Liver (tissue), 3 donors: ENCODE data around the gene BLVRA.
A peak's percentile ranks its signal among the peaks of the same experiment; 100 is the strongest.

ENCODE experiments used
- EGR1 ChIP-seq, 2 donors: IDR thresholded peaks; 2 replicates each; pipeline ENCODE4 v1.6.1; 2016 to 2018; ENCODE audit warnings: antibody characterized with exemption in 2 of 2, low read depth in 2 of 2
- HNF4A ChIP-seq, 2 donors: conservative IDR thresholded peaks; 2 replicates each; pipeline ENCODE4 v1.6.1; 2016; ENCODE audit warnings: antibody characterized with exemption in 2 of 2, mild to moderate bottlenecking in 2 of 2
- HNF4G ChIP-seq: IDR thresholded peaks from 2 replicates; pipeline ENCODE4 v1.6.1; 2016; ENCODE audit warnings: antibody characterized with exemption
- RAD21 ChIP-seq, 2 donors: IDR thresholded peaks; 2 replicates each; pipeline ENCODE4 v1.6.1; 2016; ENCODE audit warnings: antibody characterized with exemption in 2 of 2, mild to moderate bottlenecking in 2 of 2
- SP1 ChIP-seq: IDR thresholded peaks from 2 replicates; pipeline ENCODE4 v1.6.1; 2018; ENCODE audit warnings: antibody characterized with exemption, mild to moderate bottlenecking
- TAF1 ChIP-seq: conservative IDR thresholded peaks from 2 replicates; pipeline ENCODE4 v1.6.1; 2016; ENCODE audit warnings: antibody characterized with exemption, mild to moderate bottlenecking
- YY1 ChIP-seq: IDR thresholded peaks from 2 replicates; pipeline ENCODE4 v1.6.1; 2016; ENCODE audit warnings: antibody characterized with exemption, mild to moderate bottlenecking
- TF ChIP-seq, protein P1 (sequence below): IDR thresholded peaks from 2 replicates; pipeline ENCODE4 v1.6.1; 2016; ENCODE audit warnings: antibody characterized with exemption
- TF ChIP-seq, protein P2 (sequence below): fragments of 150-350 bp; IDR thresholded peaks from 2 replicates; pipeline ENCODE4 v1.5.1; 2017; ENCODE audit warnings: improper control_type of control experiment, low read depth, low read length; ENCODE audit not compliant: missing input control
- TF ChIP-seq, protein P3 (sequence below): IDR thresholded peaks from 2 replicates; pipeline ENCODE4 v1.6.1; 2016; ENCODE audit warnings: antibody characterized with exemption
- TF ChIP-seq, protein P4 (sequence below): IDR thresholded peaks from 2 replicates; pipeline ENCODE4 v1.6.1; 2016; ENCODE audit warnings: antibody characterized with exemption, mild to moderate bottlenecking
- donor health status: healthy.
- donor health status: healthy.

DNA sequence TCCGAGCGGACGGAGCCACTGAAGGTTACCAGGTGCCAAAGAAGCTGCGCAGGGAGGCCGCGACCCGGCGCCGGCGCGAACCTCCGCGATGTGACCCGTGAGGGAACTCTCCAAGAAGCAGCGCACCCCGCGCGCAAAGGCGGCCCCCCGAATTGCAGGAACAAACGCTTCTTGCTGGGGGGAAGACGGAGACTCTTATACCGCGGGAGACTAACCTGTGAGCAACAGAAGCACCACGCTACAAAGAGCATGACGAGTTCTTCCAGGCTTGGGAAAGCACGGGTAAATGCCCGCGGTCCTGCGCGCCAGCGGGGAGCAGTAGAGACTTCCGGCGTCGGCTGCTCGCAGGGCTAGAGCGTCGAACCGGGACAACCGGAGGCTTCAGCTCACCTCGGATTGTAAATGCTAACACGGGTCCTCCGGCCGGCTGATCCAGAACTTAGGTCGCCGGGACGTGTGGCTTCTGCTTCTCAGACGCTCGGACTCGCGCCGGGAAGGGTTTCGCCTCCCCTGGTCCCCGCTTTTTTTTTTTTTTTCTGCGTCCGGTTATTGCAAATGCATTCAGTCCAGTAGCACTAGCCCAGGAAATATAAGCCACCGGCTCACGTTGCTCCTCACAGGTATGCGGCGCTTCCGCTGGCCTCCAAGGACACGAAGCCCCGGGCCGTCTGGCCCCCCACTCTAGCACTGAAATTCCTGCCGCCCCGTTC is 29.1 kb upstream of the BLVRA start, which contains the start of gene COA1:
- TF ChIP-seq, protein P1, sequence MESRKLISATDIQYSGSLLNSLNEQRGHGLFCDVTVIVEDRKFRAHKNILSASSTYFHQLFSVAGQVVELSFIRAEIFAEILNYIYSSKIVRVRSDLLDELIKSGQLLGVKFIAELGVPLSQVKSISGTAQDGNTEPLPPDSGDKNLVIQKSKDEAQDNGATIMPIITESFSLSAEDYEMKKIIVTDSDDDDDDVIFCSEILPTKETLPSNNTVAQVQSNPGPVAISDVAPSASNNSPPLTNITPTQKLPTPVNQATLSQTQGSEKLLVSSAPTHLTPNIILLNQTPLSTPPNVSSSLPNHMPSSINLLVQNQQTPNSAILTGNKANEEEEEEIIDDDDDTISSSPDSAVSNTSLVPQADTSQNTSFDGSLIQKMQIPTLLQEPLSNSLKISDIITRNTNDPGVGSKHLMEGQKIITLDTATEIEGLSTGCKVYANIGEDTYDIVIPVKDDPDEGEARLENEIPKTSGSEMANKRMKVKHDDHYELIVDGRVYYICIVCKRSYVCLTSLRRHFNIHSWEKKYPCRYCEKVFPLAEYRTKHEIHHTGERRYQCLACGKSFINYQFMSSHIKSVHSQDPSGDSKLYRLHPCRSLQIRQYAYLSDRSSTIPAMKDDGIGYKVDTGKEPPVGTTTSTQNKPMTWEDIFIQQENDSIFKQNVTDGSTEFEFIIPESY, result peak; percentile 44
- TF ChIP-seq YY1 (peak; percentile 61), HNF4A (conservative IDR thresholded peaks at IDR 0.05) (peak; percentile 17 to 18), TAF1 (peak; percentile 92), HNF4G (no peak), EGR1 (IDR thresholded peaks at IDR 0.05; ENCODE audit: low read depth in 2 of 2) (no peak), RAD21 (IDR thresholded peaks at IDR 0.05) (peak; percentile 45 to 52), SP1 (peak; percentile 51)
- TF ChIP-seq, protein P2, sequence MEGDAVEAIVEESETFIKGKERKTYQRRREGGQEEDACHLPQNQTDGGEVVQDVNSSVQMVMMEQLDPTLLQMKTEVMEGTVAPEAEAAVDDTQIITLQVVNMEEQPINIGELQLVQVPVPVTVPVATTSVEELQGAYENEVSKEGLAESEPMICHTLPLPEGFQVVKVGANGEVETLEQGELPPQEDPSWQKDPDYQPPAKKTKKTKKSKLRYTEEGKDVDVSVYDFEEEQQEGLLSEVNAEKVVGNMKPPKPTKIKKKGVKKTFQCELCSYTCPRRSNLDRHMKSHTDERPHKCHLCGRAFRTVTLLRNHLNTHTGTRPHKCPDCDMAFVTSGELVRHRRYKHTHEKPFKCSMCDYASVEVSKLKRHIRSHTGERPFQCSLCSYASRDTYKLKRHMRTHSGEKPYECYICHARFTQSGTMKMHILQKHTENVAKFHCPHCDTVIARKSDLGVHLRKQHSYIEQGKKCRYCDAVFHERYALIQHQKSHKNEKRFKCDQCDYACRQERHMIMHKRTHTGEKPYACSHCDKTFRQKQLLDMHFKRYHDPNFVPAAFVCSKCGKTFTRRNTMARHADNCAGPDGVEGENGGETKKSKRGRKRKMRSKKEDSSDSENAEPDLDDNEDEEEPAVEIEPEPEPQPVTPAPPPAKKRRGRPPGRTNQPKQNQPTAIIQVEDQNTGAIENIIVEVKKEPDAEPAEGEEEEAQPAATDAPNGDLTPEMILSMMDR, result no peak
- TF ChIP-seq, protein P3, sequence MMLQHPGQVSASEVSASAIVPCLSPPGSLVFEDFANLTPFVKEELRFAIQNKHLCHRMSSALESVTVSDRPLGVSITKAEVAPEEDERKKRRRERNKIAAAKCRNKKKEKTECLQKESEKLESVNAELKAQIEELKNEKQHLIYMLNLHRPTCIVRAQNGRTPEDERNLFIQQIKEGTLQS, result no peak
- TF ChIP-seq, protein P4, sequence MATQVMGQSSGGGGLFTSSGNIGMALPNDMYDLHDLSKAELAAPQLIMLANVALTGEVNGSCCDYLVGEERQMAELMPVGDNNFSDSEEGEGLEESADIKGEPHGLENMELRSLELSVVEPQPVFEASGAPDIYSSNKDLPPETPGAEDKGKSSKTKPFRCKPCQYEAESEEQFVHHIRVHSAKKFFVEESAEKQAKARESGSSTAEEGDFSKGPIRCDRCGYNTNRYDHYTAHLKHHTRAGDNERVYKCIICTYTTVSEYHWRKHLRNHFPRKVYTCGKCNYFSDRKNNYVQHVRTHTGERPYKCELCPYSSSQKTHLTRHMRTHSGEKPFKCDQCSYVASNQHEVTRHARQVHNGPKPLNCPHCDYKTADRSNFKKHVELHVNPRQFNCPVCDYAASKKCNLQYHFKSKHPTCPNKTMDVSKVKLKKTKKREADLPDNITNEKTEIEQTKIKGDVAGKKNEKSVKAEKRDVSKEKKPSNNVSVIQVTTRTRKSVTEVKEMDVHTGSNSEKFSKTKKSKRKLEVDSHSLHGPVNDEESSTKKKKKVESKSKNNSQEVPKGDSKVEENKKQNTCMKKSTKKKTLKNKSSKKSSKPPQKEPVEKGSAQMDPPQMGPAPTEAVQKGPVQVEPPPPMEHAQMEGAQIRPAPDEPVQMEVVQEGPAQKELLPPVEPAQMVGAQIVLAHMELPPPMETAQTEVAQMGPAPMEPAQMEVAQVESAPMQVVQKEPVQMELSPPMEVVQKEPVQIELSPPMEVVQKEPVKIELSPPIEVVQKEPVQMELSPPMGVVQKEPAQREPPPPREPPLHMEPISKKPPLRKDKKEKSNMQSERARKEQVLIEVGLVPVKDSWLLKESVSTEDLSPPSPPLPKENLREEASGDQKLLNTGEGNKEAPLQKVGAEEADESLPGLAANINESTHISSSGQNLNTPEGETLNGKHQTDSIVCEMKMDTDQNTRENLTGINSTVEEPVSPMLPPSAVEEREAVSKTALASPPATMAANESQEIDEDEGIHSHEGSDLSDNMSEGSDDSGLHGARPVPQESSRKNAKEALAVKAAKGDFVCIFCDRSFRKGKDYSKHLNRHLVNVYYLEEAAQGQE, result peak; percentile 46
